Loucy (cell line): ENCODE data around the gene PANX2.

Experiments used
- CTCF ChIP-seq: fragments of 200-600 bp; sonication (generic); conservative IDR thresholded peaks from 2 replicates; pipeline ENCODE4 v1.5.1; 2014; ENCODE audit warnings: mild to moderate bottlenecking, antibody characterized with exemption, low read length
- EZH2phosphoT487 ChIP-seq: fragments of 200-600 bp; IDR thresholded peaks from 2 replicates; pipeline ENCODE4 v1.6.1; 2018; ENCODE audit warnings: antibody characterized with exemption, mild to moderate bottlenecking, moderate library complexity, borderline replicate concordance

- TF ChIP-seq CTCF = no peak
- no peak for TF ChIP-seq EZH2phosphoT487
Observed at GRCh38 chr22:50178471-50178864, 7.9 kb downstream of the PANX2 start.
